Lung (tissue), 12 donors: ENCODE measurements around the gene TAF8. TPM values are rescaled to one million over a fixed set of nuclear protein-coding genes. Genes with fewer than 3 reads are reported as not detected.

Experiments
- ATAC-seq: fragments of 200-7000 bp; cut with Tn5 transposase; one replicate; pipeline ENCODE4 v1.9.1; 2020; ENCODE audit warnings: moderate number of reproducible peaks; ENCODE audit not compliant: insufficient read depth, low FRiP score
- DNase-seq, 3 donors: peaks; one replicate each; pipeline ENCODE4 v3.0.0-alpha.2; 2013 to 2017
- H3K27ac ChIP-seq, 2 donors: one replicate each; pipeline ENCODE4 v1.5.1; 2013; ENCODE audit warnings: mild to moderate bottlenecking in 2 of 2, moderate library complexity in 2 of 2, control low read depth in 1 of 2, inconsistent platforms in 1 of 2, low read depth in 1 of 2, low read length in 1 of 2
- H3K27me3 ChIP-seq, 3 donors: one replicate each; pipeline ENCODE4 v1.5.1; 2013; ENCODE audit warnings: low read length in 2 of 3; ENCODE audit not compliant: control insufficient read depth in 3 of 3, insufficient read depth in 3 of 3
- H3K36me3 ChIP-seq, 4 donors: one replicate each; pipeline ENCODE4 v1.5.1; 2013; ENCODE audit warnings: low read length in 4 of 4, mild to moderate bottlenecking in 1 of 4, moderate library complexity in 1 of 4; ENCODE audit not compliant: control insufficient read depth in 4 of 4, insufficient read depth in 4 of 4
- H3K4me1 ChIP-seq, 5 donors: one replicate each; pipeline ENCODE4 v1.5.1; 2013; ENCODE audit warnings: low read length in 5 of 5, mild to moderate bottlenecking in 2 of 5, moderate library complexity in 1 of 5; ENCODE audit not compliant: control insufficient read depth in 5 of 5, insufficient read depth in 5 of 5
- H3K4me3 ChIP-seq: one replicate; pipeline ENCODE4 v1.5.1; 2013; ENCODE audit warnings: mild to moderate bottlenecking, control low read depth, moderate library complexity
- H3K9ac ChIP-seq, 2 donors: one replicate each; pipeline ENCODE4 v1.5.1; 2013; ENCODE audit warnings: low read length in 2 of 2, control low read depth in 1 of 2; ENCODE audit not compliant: insufficient read depth in 1 of 2
- H3K9me3 ChIP-seq, 4 donors: one replicate each; pipeline ENCODE4 v1.5.1; 2013; ENCODE audit warnings: low read length in 3 of 4, mild to moderate bottlenecking in 1 of 4, moderate library complexity in 1 of 4; ENCODE audit not compliant: control insufficient read depth in 4 of 4, insufficient read depth in 3 of 4
- CTCF ChIP-seq: IDR thresholded peaks from 2 replicates; pipeline ENCODE4 v1.5.1; 2012; ENCODE audit warnings: mild to moderate bottlenecking; ENCODE audit errors: control extremely low read depth, extremely low read depth
- WGBS, 2 donors: extraction: QIAGEN DNeasy Blood & Tissue Kit; methylation state at CpG; one replicate each; pipeline ENCODE4 v1.1.7; 2013; 5-methylcytosine and 5-hydroxymethylcytosine counted together
- polyA plus RNA-seq, 2 donors: library from polyadenylated mRNA; stranded (reverse); fragments of 200-250 nt; gene quantifications; one replicate each; pipeline ENCODE4 v1.2.1, GENCODE V29; 2013
- total RNA-seq, 2 donors: library from RNA; depleted of rRNA in 1 of 2; stranded (reverse); fragments of >200 nt in 1 of 2; gene quantifications; one replicate each; pipeline ENCODE4 v1.2.1, GENCODE V29; 2014 to 2021
- donor health status: control.
- donor health status: control.
- donor health status: Bipolar disorder and iron deficiency.
- donor health status: healthy.
- donor health status: DM: yes; HTN: yes; CAD: no.

Gene TAF8
- total and polyA plus RNA-seq, 4 donors = 14.0 to 26.7 (median 17.0) TPM

DNA sequence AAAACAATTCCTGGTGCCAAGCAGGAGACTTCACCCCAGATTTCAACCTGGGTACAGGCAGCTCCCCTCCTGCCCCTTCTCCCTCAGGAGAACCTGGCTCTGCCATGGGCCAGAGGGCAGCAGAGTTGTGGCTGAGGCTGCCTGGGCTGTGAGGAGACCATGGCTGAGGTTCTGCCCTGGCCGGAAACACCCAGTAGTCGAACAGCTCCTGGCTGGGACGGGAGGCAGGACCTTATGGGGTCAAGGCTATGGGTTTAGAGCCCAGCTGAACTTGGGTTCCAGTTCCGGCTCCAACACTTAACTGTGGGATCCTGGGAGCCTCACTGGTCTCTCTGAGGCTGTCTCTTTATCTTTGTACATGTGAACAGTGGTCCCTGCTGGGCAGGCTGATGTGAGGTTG lies 83.6 kb downstream of the TAF8 start:
- Histone ChIP-seq H3K27me3 (no peaks in the 10 kb centered on the region), H3K4me1 (peaks cover 0 to 3% (median 0%) of the 10 kb centered on the region in 5 donors), H3K9ac (no peak overlapping the region), H3K9me3 (no peaks in the 10 kb centered on the region), H3K27ac (no peak overlapping the region), H3K4me3 (no peak overlapping the region), H3K36me3 (no peaks in the 10 kb centered on the region)
- no peak for DNase-seq
- 93 to 95% methylated on average over 4 of the region's 4 CpGs for whole genome bisulfite sequencing, 2 donors
- ATAC-seq = no peak
- TF ChIP-seq CTCF = no peak

GRCh38 chr6:42135161-42135560 lies 84.8 kb downstream of the TAF8 start:
- ATAC-seq (no peak), DNase-seq (no peak)
- Histone ChIP-seq H3K9me3 (no peaks in the 10 kb centered on the region), H3K36me3 (no peaks in the 10 kb centered on the region), H3K4me3 (no peak overlapping the region), H3K9ac (no peak overlapping the region), H3K27ac (no peak overlapping the region), H3K27me3 (no peaks in the 10 kb centered on the region), H3K4me1 (peaks cover 0 to 5% (median 0%) of the 10 kb centered on the region in 5 donors)
- 92 to 96% methylated on average over 12 of the region's 12 CpGs for WGBS, 2 donors
- no peak for TF ChIP-seq CTCF

DNA sequence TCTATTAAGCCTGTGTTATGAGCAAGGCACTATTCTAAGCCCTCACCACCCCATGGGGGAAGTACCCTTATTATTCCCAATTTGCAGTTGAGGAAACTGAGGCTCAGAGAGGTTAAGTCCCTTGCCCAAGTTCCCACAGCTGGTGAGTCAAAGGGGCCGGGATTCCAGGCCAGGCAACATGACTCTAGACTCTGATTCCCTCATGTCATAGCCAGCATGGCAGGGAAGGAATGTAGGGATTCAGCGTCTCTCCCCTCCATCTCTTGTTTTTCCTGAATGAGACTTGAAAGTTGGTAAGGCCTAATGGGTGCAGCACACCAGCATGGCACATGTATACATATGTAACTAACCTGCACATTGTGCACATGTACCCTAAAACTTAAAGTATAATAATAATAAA lies 85.4 kb downstream of the TAF8 start:
- H3K36me3 ChIP-seq = no peaks in the 10 kb centered on the region
- ATAC-seq = no peak
- no peak overlapping the region for H3K4me3 ChIP-seq
- no peak overlapping the region for H3K9ac ChIP-seq
- H3K27me3 ChIP-seq = no peaks in the 10 kb centered on the region
- H3K9me3 ChIP-seq = no peaks in the 10 kb centered on the region
- no peak overlapping the region for H3K27ac ChIP-seq
- TF ChIP-seq CTCF = no peak
- no peak for DNase-seq
- WGBS, 2 donors = 94 to 98% methylated on average over 2 of the region's 2 CpGs
- peaks cover 0 to 5% (median under 1%) of the 10 kb centered on the region in 5 donors for H3K4me1 ChIP-seq
